GM12891 (cell line): ENCODE results near the gene FAM25G.
"Not testable (repeated sequence)": the region's sequence is repeated elsewhere in the genome, so short reads cannot be mapped to it uniquely, and the experiment has no call there.

Experiments
- POLR2A ChIP-seq: IDR thresholded peaks from 2 replicates; pipeline ENCODE4 v1.6.1; 2011; ENCODE audit warnings: low read depth, low read length, control low read depth
- POLR2AphosphoS5 ChIP-seq: IDR thresholded peaks from 2 replicates; pipeline ENCODE4 v1.6.1; 2011; ENCODE audit warnings: low read depth, low read length, control low read depth
- POU2F2 ChIP-seq: IDR thresholded peaks from 2 replicates; pipeline ENCODE4 v1.6.1; 2011; ENCODE audit warnings: low read depth, mild to moderate bottlenecking, control low read depth, low read length, moderate library complexity
- TAF1 ChIP-seq: IDR thresholded peaks from 2 replicates; pipeline ENCODE4 v1.6.1; 2011; ENCODE audit warnings: low read depth, low read length, control low read depth

DNA sequence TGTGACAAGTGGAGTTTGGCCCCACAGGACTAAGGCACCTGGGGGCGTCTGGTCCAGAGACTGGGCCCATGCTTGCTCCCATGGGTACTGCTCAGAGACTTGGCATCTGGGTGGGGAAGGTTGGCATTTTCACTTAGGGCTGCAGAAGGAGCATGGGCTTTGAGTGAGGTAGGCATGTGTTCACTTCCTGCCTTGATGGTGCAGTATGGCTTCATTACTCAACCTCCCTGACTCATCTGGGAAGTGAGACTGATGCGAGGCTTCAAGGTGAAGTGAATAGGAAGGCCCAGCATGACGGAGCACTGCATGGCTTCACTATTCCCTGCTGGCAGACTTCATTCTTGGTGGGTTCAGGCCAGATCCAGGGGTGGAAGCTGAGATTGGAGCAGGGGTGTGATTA lies 18.9 kb downstream of the FAM25G start:
- TF ChIP-seq POLR2AphosphoS5, POU2F2, POLR2A, TAF1: not testable (repeated sequence)
